Neural cell (in vitro differentiated cells): Measurements from ENCODE around the gene PHF21B. TPM values are rescaled to one million over a fixed set of nuclear protein-coding genes. Genes with fewer than 3 reads are reported as not detected.

Experiments used
- H2AFZ ChIP-seq: fragments of 200-600, 300-800 bp; sonication (generic), shearing (Covaris generic); 2 replicates; pipeline ENCODE4 v1.6.0; 2014; ENCODE audit warnings: low read depth, mild to moderate bottlenecking, antibody characterized with exemption, low read length, moderate library complexity
- H3F3A ChIP-seq: fragments of 200-600 bp; shearing (Covaris generic); 2 replicates; pipeline ENCODE4 v1.6.1; 2016; ENCODE audit warnings: mild to moderate bottlenecking, moderate library complexity, mixed read lengths, antibody characterized with exemption, low read length; ENCODE audit not compliant: insufficient read depth, poor library complexity, severe bottlenecking
- H3K27ac ChIP-seq: fragments of 200-600, 300-800 bp; sonication (generic), shearing (Covaris generic); 2 replicates; pipeline ENCODE4 v1.5.1; 2014; ENCODE audit warnings: mild to moderate bottlenecking, low read length, moderate library complexity
- H3K27me3 ChIP-seq: fragments of 300-800, 200-600 bp; sonication (generic), shearing (Covaris generic); 2 replicates; pipeline ENCODE4 v1.6.0; 2014; ENCODE audit warnings: mild to moderate bottlenecking, low read depth, low read length, moderate library complexity; ENCODE audit not compliant: insufficient read depth
- H3K36me3 ChIP-seq: fragments of 300-800, 200-600 bp; sonication (generic), shearing (Covaris generic); 2 replicates; pipeline ENCODE4 v1.5.1; 2014; ENCODE audit warnings: mild to moderate bottlenecking, antibody characterized with exemption, low read length, moderate library complexity; ENCODE audit not compliant: insufficient read depth
- H3K4me2 ChIP-seq: fragments of 300-800, 200-600 bp; sonication (generic), shearing (Covaris generic); 2 replicates; pipeline ENCODE4 v1.6.0; 2014; ENCODE audit warnings: mild to moderate bottlenecking, low read length
- H3K4me3 ChIP-seq: fragments of 300-800, 200-600 bp; sonication (generic), shearing (Covaris generic); 2 replicates; pipeline ENCODE4 v1.5.1; 2014; ENCODE audit warnings: mild to moderate bottlenecking, low read length, moderate library complexity
- H3K79me2 ChIP-seq: fragments of 200-600 bp; shearing (Covaris generic); replicated peaks from 2 replicates; pipeline ENCODE4 v1.6.0; 2014; ENCODE audit warnings: mild to moderate bottlenecking, low read length, moderate library complexity; ENCODE audit not compliant: insufficient read depth
- H3K9ac ChIP-seq: fragments of 300-800, 200-600 bp; sonication (generic), shearing (Covaris generic); 2 replicates; pipeline ENCODE4 v1.6.1; 2016; ENCODE audit warnings: mild to moderate bottlenecking, low read length, mixed read lengths
- H3K9me2 ChIP-seq: fragments of 200-600 bp; shearing (Covaris generic); 2 replicates; pipeline ENCODE4 v1.6.1; 2016; ENCODE audit warnings: mild to moderate bottlenecking, low read length, mixed read lengths; ENCODE audit not compliant: insufficient read depth
- H3K9me3 ChIP-seq: fragments of 200-600, 300-800 bp; sonication (generic), shearing (Covaris generic); 2 replicates; pipeline ENCODE4 v1.6.1; 2016; ENCODE audit warnings: mild to moderate bottlenecking, mixed run types, low read length, moderate library complexity, mixed read lengths
- H4K20me1 ChIP-seq: fragments of 200-600 bp; shearing (Covaris generic); 2 replicates; pipeline ENCODE4 v1.6.1; 2016; ENCODE audit warnings: mild to moderate bottlenecking, mixed run types; ENCODE audit not compliant: insufficient read depth
- CTCF ChIP-seq: fragments of 450-650 bp; IDR thresholded peaks from 2 replicates; pipeline ENCODE4 v1.5.1; 2014; ENCODE audit warnings: antibody characterized with exemption, mild to moderate bottlenecking, moderate library complexity; ENCODE audit not compliant: poor library complexity, severe bottlenecking
- EP300 ChIP-seq: fragments of 450-650 bp; conservative IDR thresholded peaks from 2 replicates; pipeline ENCODE4 v1.6.1; 2014; ENCODE audit warnings: antibody characterized with exemption, mild to moderate bottlenecking, moderate library complexity; ENCODE audit not compliant: poor library complexity, severe bottlenecking
- EZH2 ChIP-seq: fragments of 200-600, 300-800 bp; shearing (Covaris generic), sonication (generic); IDR thresholded peaks from 2 replicates; pipeline ENCODE4 v1.6.1; 2014; ENCODE audit warnings: antibody characterized with exemption, low read length, borderline replicate concordance, mild to moderate bottlenecking; ENCODE audit not compliant: insufficient read depth, poor library complexity, severe bottlenecking
- MXI1 ChIP-seq: fragments of 450-650 bp; conservative IDR thresholded peaks from 2 replicates; pipeline ENCODE4 v1.6.1; 2014; ENCODE audit warnings: antibody characterized with exemption, mild to moderate bottlenecking; ENCODE audit not compliant: poor library complexity, severe bottlenecking
- POLR2AphosphoS5 ChIP-seq: IDR thresholded peaks from 2 replicates; pipeline ENCODE4 v1.6.1; 2012
- RAD21 ChIP-seq: fragments of 450-650 bp; conservative IDR thresholded peaks from 2 replicates; pipeline ENCODE4 v1.6.1; 2014; ENCODE audit warnings: antibody characterized with exemption, mild to moderate bottlenecking, moderate library complexity
- REST ChIP-seq: IDR thresholded peaks from 2 replicates; pipeline ENCODE4 v1.6.1; 2012; ENCODE audit warnings: borderline replicate concordance
- SMC3 ChIP-seq: fragments of 450-650 bp; conservative IDR thresholded peaks from 2 replicates; pipeline ENCODE4 v1.6.1; 2014; ENCODE audit warnings: antibody characterized with exemption, mild to moderate bottlenecking, moderate library complexity; ENCODE audit not compliant: poor library complexity
- TAF1 ChIP-seq: IDR thresholded peaks from 2 replicates; pipeline ENCODE4 v1.6.1; 2012; ENCODE audit warnings: low read depth
- polyA plus RNA-seq: library from polyadenylated mRNA; depleted of rRNA; stranded (reverse); fragments of >200 nt; gene quantifications from 2 replicates; pipeline ENCODE4 v1.2.3, GENCODE V29; 2014

PHF21B gene
- polyA plus RNA-seq, 1 donor from 2014 or later, result 49.5 TPM

GRCh38 chr22:44925465-44926123 lies 84.2 kb downstream of the PHF21B start:
- H4K20me1 ChIP-seq, result no peaks in the 10 kb centered on the region
- no peak overlapping the region for H2AFZ ChIP-seq
- TF ChIP-seq POLR2AphosphoS5, result no peak
- no peak for TF ChIP-seq EP300
- no peak for TF ChIP-seq TAF1
- no peak for TF ChIP-seq MXI1
- no peak for TF ChIP-seq CTCF
- TF ChIP-seq SMC3, result no peak
- no peak for TF ChIP-seq REST
- no peak for TF ChIP-seq RAD21
- no peak for TF ChIP-seq EZH2
- no peak overlapping the region for H3K27ac ChIP-seq
- no peak overlapping the region for H3K9ac ChIP-seq
- peaks cover 34% of the 10 kb centered on the region for H3K79me2 ChIP-seq
- H3F3A ChIP-seq, result no peaks in the 10 kb centered on the region
- no peak overlapping the region for H3K4me2 ChIP-seq
- peaks cover 3% of the 10 kb centered on the region for H3K9me3 ChIP-seq
- H3K36me3 ChIP-seq, result no peaks in the 10 kb centered on the region
- no peaks in the 10 kb centered on the region for H3K27me3 ChIP-seq
- no peak overlapping the region for H3K4me3 ChIP-seq
- no peaks in the 10 kb centered on the region for H3K9me2 ChIP-seq

- Histone ChIP-seq H4K20me1 (no peaks in the 10 kb centered on the region), H3K9me3 (peaks cover 3% of the 10 kb centered on the region), H3K4me3 (no peak overlapping the region), H3K4me2 (no peak overlapping the region), H3K9ac (no peak overlapping the region), H3K79me2 (peaks cover 34% of the 10 kb centered on the region), H3K36me3 (no peaks in the 10 kb centered on the region), H3K27me3 (no peaks in the 10 kb centered on the region), H3F3A (no peaks in the 10 kb centered on the region), H3K9me2 (no peaks in the 10 kb centered on the region), H2AFZ (no peak overlapping the region), H3K27ac (no peak overlapping the region)
- TF ChIP-seq SMC3, result no peak
- TF ChIP-seq MXI1, result no peak
- TF ChIP-seq REST, result no peak
- no peak for TF ChIP-seq RAD21
- no peak for TF ChIP-seq CTCF
- no peak for TF ChIP-seq TAF1
- no peak for TF ChIP-seq EP300
- no peak for TF ChIP-seq EZH2
- no peak for TF ChIP-seq POLR2AphosphoS5
Measured at GRCh38 chr22:44924710-44925109, 85.1 kb downstream of the PHF21B start.
